Tongue (tissue), 2 donors: Measurements from ENCODE around the gene ITFG2. TPM values are rescaled to one million over a fixed set of nuclear protein-coding genes. Genes with fewer than 3 reads are reported as not detected.
"Not testable (repeated sequence)": the region's sequence is repeated elsewhere in the genome, so short reads cannot be mapped to it uniquely, and the experiment has no call there.

Experiments
- DNase-seq: peaks from one replicate; pipeline ENCODE4 v3.0.0-alpha.2; 2015
- total RNA-seq: library from RNA; depleted of rRNA; stranded (reverse); fragments of >200 nt; gene quantifications from one replicate; pipeline ENCODE4 v1.2.3, GENCODE V29; 2014

ITFG2 gene
- total RNA-seq, 1 donor from 2014 or later = 26.7 TPM

DNA sequence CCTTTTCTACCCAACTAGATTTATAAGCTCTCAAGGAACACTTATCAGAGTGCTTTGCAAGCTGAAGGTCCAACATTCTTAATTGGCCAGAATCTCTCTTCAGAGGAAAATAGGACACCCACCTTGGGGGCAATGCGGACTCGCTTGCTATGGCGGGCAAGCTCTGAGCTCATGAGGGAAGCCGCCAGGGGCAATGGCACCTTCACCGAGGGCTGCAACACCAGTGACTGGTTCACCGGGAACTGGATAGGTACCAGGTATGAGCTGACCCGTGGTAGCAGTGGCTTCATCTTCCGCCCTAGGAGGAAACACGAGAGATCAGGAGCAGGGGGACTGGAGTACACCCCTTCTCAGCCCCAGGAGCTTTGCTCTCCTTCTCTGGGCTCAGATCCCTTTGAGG is 51.7 kb downstream of the ITFG2 start:
- DNase-seq = no peak

DNA sequence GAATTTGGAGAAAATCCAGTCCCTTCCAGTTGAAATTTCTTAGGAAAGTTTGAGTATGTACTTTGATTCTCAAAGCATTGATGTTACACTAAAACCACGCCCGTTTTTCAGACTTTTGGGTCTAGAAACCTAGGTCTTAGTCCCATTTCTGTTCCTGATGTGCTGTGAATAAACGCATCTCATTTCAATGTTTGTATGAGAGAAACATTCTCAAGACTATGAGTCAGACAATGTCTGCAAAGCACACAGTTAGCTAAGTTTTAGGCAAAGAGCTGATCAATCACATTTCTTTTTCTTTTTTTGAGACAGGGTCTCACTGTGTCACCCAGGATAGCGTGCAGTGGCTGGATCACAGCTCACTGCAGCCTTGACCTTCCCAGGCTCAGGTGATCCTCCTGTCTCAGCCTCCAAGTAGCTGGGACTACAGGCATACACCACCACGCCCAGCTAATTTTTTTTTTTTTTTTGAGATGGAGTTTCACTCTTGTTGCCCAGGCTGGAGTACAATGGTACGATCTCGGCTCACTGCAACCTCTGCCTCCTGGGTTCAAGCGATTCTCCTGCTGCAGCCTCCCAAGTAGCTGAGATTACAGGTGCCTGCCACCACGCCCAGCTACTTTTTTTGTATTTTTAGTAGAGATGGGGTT is 56.6 kb downstream of the ITFG2 start:
- not testable (repeated sequence) for DNase-seq

Other genes starting within 250 kb of the ITFG2 start
- 57.7 TPM for gene FKBP4, start 17.7 kb upstream of the ITFG2 start, total RNA-seq
- 11.8 TPM for gene NRIP2, start 22.4 kb downstream of the ITFG2 start, total RNA-seq
- not detected for gene TEX52, start 44.4 kb downstream of the ITFG2 start, total RNA-seq
- gene FOXM1, start 64.5 kb downstream of the ITFG2 start, total RNA-seq = 6.8 TPM
- 13.4 TPM for gene RHNO1, start 64.6 kb downstream of the ITFG2 start, total RNA-seq
- 18.9 TPM for gene TULP3, start 78.2 kb downstream of the ITFG2 start, total RNA-seq
- 37.4 TPM for gene TEAD4, start 146.7 kb downstream of the ITFG2 start, total RNA-seq